GM10248 (cell line): ENCODE results near the gene MAPK14.
A peak's percentile ranks its signal among the peaks of the same experiment; 100 is the strongest.
"Not testable (repeated sequence)": the region's sequence is repeated elsewhere in the genome, so short reads cannot be mapped to it uniquely, and the experiment has no call there.

ENCODE experiments used
- CTCF ChIA-PET: fragments of 300-600 bp; sonication (Branson Sonifier 250); formaldehyde crosslinking; extraction: SDS; loops from one replicate; lab custom pipeline; 2021; ENCODE audit warnings: antibody characterized with exemption; lab: Yijun Ruan, JAX
- POLR2A ChIA-PET: fragments of 350-650 bp; sonication (Branson Sonifier 250); formaldehyde crosslinking; extraction: SDS; loops from one replicate; lab custom pipeline; 2020; ENCODE audit warnings: antibody characterized with exemption; lab: Yijun Ruan, JAX
- DNase-seq: peaks from one replicate; pipeline ENCODE4 v3.0.0; 2012; ENCODE audit errors: extremely low spot score
- TF ChIP-seq, protein P1 (sequence below): IDR thresholded peaks from 2 replicates; pipeline ENCODE4 v1.5.1; 2012; ENCODE audit warnings: mild to moderate bottlenecking, low read depth; ENCODE audit errors: extremely low read depth, missing control alignments, control extremely low read depth

The MAPK14 gene

DNA sequence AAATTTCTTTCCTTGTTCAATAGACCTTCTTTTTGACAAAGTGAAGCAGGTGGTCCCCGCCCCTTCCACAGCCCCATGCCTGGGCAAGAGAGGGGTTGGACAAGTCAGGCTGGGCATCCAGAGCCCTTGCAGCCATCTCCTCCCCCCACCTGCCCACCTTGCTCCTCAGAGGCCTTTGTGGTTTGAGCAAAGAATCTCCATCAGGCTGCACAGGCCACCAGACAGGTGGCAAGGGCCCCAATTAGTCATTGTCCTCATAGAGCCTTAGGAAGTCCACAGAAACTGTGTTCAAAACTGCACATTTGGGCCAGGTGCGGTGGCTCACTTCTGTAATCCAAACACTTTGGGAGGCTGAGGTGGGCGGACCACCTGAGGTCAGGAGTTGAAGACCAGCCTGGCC lies 101.2 kb downstream of the MAPK14 start:
- ChIA-PET CTCF (interaction anchor here (3.6 to 4.0 kb wide), 2 partner anchors 7 to 16 kb away, joined by 14 to 20 read pairs; no protein-coding TSS in a partner anchor), POLR2A (no interaction called here)
- TF ChIP-seq, protein P1, sequence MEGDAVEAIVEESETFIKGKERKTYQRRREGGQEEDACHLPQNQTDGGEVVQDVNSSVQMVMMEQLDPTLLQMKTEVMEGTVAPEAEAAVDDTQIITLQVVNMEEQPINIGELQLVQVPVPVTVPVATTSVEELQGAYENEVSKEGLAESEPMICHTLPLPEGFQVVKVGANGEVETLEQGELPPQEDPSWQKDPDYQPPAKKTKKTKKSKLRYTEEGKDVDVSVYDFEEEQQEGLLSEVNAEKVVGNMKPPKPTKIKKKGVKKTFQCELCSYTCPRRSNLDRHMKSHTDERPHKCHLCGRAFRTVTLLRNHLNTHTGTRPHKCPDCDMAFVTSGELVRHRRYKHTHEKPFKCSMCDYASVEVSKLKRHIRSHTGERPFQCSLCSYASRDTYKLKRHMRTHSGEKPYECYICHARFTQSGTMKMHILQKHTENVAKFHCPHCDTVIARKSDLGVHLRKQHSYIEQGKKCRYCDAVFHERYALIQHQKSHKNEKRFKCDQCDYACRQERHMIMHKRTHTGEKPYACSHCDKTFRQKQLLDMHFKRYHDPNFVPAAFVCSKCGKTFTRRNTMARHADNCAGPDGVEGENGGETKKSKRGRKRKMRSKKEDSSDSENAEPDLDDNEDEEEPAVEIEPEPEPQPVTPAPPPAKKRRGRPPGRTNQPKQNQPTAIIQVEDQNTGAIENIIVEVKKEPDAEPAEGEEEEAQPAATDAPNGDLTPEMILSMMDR: no peak
- no peak for DNase-seq

- POLR2A ChIA-PET: interaction anchor here (0.6 kb wide), 1 partner anchor 176 kb away, joined by 5 read pairs; no protein-coding TSS in a partner anchor
- DNase-seq: not testable (repeated sequence)
- CTCF ChIA-PET: interaction anchor here (1.0 to 4.0 kb wide), 4 partner anchors 8 to 34 kb away, joined by 3 to 20 read pairs (median 11); no protein-coding TSS in a partner anchor
These were observed 101.7 kb downstream of the MAPK14 start for GRCh38 chr6:36129334-36129733.

- ChIA-PET CTCF (interaction anchor here (1.0 to 4.0 kb wide), 6 partner anchors 9 to 228 kb away, joined by 3 to 20 read pairs (median 8); no protein-coding TSS in a partner anchor), POLR2A (interaction anchor here (0.6 kb wide), 1 partner anchor 176 kb away, joined by 5 read pairs; no protein-coding TSS in a partner anchor)
- TF ChIP-seq, protein P1: no peak
- DNase-seq: peak; percentile 43
These were observed 102.5 kb downstream of the MAPK14 start, which contains the start of gene MAPK13 for GRCh38 chr6:36129941-36130666. Gene MAPK13, plus strand, starts transcription at chr6:36130513. Its CDS starts 70 bp downstream, at chr6:36130583.

DNA sequence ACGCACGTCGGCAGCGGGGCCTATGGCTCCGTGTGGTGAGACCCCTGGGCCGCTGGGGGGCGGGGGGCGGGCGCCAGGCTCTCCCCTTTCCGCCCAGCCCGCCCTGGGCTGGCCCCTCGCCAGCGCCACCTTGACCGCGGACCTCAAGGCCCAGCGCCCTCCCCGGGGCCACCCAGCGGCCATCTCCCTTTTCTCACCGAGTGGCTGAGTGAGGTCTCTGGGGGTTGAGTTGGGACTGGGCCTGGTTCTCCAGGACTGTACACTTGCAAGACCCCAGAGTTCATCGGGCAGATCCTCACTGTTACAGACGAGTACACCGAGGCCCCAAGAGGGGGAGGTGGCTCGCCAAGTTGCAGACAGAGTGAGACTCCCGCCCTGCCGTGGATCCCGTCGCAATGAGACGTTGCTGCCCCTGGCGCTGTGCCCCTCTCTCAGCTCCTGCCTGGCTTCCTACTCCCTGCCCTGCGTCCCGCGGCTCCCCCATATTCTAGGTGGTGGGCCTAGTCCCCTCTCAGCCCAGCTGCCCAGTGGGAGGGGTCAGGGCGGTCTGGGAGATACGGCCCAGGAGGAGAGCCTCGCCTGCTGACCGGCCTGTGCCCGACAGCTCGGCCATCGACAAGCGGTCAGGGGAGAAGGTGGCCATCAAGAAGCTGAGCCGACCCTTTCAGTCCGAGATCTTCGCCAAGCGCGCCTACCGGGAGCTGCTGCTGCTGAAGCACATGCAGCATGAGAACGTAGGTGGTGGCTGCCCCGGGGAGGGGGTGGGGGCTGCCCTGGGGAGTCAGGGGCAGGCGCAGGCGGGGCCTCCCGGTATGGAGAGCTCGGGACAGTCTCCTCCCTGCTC lies 103.3 kb downstream of the MAPK14 start:
- TF ChIP-seq, protein P1: peak; percentile 7
- DNase-seq: peak; percentile 73
- ChIA-PET POLR2A (interaction anchor here (1.0 to 1.5 kb wide), 3 partner anchors 66 to 658 kb away, joined by 3 to 4 read pairs (median 3); partner anchors contain the start of gene MAPK14), CTCF (interaction anchor here (0.8 to 4.0 kb wide), 10 partner anchors 9 to 228 kb away, joined by 3 to 20 read pairs (median 6); no protein-coding TSS in a partner anchor)

GRCh38 chr6:36131511-36132245 lies 104.1 kb downstream of the MAPK14 start:
- CTCF ChIA-PET: interaction anchor here (0.8 to 4.0 kb wide), 8 partner anchors 8 to 227 kb away, joined by 3 to 20 read pairs (median 8); no protein-coding TSS in a partner anchor
- TF ChIP-seq, protein P1: no peak
- peak; percentile 84 for DNase-seq
- POLR2A ChIA-PET: interaction anchor here (1.0 to 1.5 kb wide), 3 partner anchors 66 to 659 kb away, joined by 3 to 4 read pairs (median 3); partner anchors contain the start of gene MAPK14

DNA sequence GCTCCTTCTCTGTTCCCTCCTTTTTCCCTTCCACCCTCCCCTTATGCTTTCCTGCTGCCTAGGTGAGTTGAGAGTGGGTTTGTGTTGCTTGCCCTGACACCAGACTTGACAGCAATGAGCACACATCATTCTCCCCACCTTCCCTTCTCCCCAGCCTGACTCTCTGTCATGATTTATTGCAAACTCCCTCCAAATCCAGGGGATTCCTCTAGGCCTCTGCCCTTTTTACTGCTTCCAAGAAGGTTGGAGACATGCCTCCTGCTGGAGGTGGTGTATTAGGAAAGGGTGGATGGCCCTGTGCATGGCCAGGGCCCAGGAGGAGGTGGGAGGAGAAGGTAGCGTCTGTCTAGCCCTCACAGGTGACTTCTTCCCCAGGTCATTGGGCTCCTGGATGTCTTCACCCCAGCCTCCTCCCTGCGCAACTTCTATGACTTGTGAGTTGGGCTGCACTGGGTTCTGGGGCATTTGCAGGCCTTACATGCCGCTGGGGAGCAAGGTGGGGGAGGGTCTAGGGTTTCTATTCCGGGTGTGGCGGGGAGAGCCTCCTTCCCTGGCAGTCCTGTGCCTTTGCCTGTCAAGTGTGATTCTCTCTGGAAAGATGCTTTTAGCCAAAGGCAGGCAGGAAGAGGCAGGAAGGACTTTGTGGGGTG lies 104.8 kb downstream of the MAPK14 start:
- ChIA-PET CTCF (interaction anchor here (0.9 to 4.5 kb wide), 6 partner anchors 7 to 80 kb away, joined by 3 to 24 read pairs (median 10); no protein-coding TSS in a partner anchor), POLR2A (interaction anchor here (1.1 kb wide), 1 partner anchor 65 kb away, joined by 4 read pairs; no protein-coding TSS in a partner anchor)
- TF ChIP-seq, protein P1: no peak
- DNase-seq: no peak
